Measurements from ENCODE around the gene TBC1D24. TPM values are rescaled to one million over a fixed set of nuclear protein-coding genes. Genes with fewer than 3 reads are reported as not detected.
A peak's percentile ranks its signal among the peaks of the same experiment; 100 is the strongest.

TBC1D24 gene
- total RNA-seq, 2 experiments from 2014 or later, result 11.4 to 13.7 TPM

GRCh38 chr16:2493605-2494004, 18.7 kb downstream of the TBC1D24 start:
- CTCF ChIA-PET, result no interaction called here
- POLR2A ChIA-PET, result no interaction called here
- DNase-seq, result no peak
- no peaks in the 10 kb centered on the region for H3K27me3 Mint-ChIP-seq
- H3K27ac Mint-ChIP-seq, result no peak overlapping the region
- no peaks in the 10 kb centered on the region for H3K9me3 Mint-ChIP-seq
- no peak overlapping the region for H3K4me3 Mint-ChIP-seq
- no peaks in the 10 kb centered on the region for H3K4me1 Mint-ChIP-seq
- peaks cover 2% of the 10 kb centered on the region for H3K36me3 Mint-ChIP-seq (ENCODE audit: low read depth)

DNA sequence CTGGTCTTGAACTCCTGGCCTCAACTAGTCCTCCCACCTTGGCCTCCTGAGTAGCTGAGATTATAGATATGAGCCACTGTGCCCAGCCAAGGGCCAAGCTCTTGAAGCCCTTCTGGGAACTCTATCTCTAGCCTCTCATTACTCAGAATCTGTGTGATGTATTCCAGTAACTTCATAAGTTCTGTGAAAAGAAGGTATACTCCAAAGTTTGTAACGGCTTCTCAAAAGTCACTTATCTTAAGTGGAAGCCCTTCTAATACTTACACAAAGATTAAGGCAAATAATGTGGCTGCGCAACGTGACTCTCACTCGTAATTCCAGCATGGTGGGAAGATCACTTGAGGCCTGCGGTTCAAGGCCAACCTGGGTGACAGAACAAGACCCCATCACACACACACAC, 19.7 kb downstream of the TBC1D24 start:
- H3K27me3 Mint-ChIP-seq, result no peaks in the 10 kb centered on the region
- no peak for DNase-seq
- no peaks in the 10 kb centered on the region for H3K4me1 Mint-ChIP-seq
- H3K4me3 Mint-ChIP-seq, result no peak overlapping the region
- H3K27ac Mint-ChIP-seq, result no peak overlapping the region
- H3K36me3 Mint-ChIP-seq (ENCODE audit: low read depth), result peaks cover 2% of the 10 kb centered on the region
- CTCF ChIA-PET, result no interaction called here
- no peaks in the 10 kb centered on the region for H3K9me3 Mint-ChIP-seq
- POLR2A ChIA-PET, result no interaction called here

- H3K4me1 Mint-ChIP-seq, result no peaks in the 10 kb centered on the region
- no peak overlapping the region for H3K27ac Mint-ChIP-seq
- H3K4me3 Mint-ChIP-seq, result no peak overlapping the region
- POLR2A ChIA-PET, result no interaction called here
- CTCF ChIA-PET, result no interaction called here
- H3K36me3 Mint-ChIP-seq (ENCODE audit: low read depth), result peaks cover 2% of the 10 kb centered on the region
- no peaks in the 10 kb centered on the region for H3K9me3 Mint-ChIP-seq
- H3K27me3 Mint-ChIP-seq, result no peaks in the 10 kb centered on the region
- DNase-seq, result no peak
These were observed 20.1 kb downstream of the TBC1D24 start for GRCh38 chr16:2495041-2495440.

- Mint-ChIP-seq H3K36me3 (ENCODE audit: low read depth) (peaks cover 2% of the 10 kb centered on the region), H3K4me3 (no peak overlapping the region), H3K27ac (no peak overlapping the region), H3K4me1 (no peaks in the 10 kb centered on the region), H3K9me3 (no peaks in the 10 kb centered on the region), H3K27me3 (no peaks in the 10 kb centered on the region)
- no peak for DNase-seq
- CTCF ChIA-PET, result no interaction called here
- POLR2A ChIA-PET, result no interaction called here
These were observed 21.5 kb downstream of the TBC1D24 start for GRCh38 chr16:2496223-2497115.

DNA sequence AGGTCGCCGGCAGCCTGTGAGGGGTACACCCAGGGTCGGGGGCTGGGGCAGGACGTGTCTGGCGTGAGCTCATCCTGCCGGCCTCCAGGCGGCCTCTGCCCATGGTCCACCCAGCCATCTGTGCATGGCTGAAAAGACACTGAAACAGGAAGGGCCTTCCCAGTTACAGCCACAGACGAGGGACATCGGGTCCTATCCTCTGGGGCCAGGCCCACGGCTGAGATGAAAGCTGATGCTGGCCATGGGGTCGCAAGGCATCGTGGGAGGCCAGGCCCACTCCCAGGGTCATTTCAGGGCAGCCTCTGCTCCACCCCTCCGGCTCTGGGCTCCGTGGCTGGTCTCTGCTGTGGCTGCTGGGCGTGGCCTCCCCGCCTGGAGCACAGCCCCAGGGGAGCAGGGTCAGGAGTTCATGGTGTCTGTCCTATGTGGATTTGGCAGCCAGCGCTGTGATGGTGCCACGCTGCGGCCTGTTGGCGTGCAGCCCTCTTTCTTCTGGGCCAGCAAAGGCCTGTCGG, 22.2 kb downstream of the TBC1D24 start:
- no peaks in the 10 kb centered on the region for H3K27me3 Mint-ChIP-seq
- H3K36me3 Mint-ChIP-seq (ENCODE audit: low read depth), result peaks cover 2% of the 10 kb centered on the region
- no peaks in the 10 kb centered on the region for H3K4me1 Mint-ChIP-seq
- H3K4me3 Mint-ChIP-seq, result no peak overlapping the region
- no peaks in the 10 kb centered on the region for H3K9me3 Mint-ChIP-seq
- no peak for DNase-seq
- CTCF ChIA-PET, result no interaction called here
- no peak overlapping the region for H3K27ac Mint-ChIP-seq
- POLR2A ChIA-PET, result no interaction called here

- Mint-ChIP-seq H3K27ac (no peak overlapping the region), H3K9me3 (no peaks in the 10 kb centered on the region), H3K4me1 (no peaks in the 10 kb centered on the region), H3K4me3 (no peak overlapping the region), H3K36me3 (ENCODE audit: low read depth) (peaks cover 2% of the 10 kb centered on the region), H3K27me3 (no peaks in the 10 kb centered on the region)
- POLR2A ChIA-PET, result no interaction called here
- no peak for DNase-seq
- CTCF ChIA-PET, result no interaction called here
These were observed 23.0 kb downstream of the TBC1D24 start for GRCh38 chr16:2497695-2498484.

DNA sequence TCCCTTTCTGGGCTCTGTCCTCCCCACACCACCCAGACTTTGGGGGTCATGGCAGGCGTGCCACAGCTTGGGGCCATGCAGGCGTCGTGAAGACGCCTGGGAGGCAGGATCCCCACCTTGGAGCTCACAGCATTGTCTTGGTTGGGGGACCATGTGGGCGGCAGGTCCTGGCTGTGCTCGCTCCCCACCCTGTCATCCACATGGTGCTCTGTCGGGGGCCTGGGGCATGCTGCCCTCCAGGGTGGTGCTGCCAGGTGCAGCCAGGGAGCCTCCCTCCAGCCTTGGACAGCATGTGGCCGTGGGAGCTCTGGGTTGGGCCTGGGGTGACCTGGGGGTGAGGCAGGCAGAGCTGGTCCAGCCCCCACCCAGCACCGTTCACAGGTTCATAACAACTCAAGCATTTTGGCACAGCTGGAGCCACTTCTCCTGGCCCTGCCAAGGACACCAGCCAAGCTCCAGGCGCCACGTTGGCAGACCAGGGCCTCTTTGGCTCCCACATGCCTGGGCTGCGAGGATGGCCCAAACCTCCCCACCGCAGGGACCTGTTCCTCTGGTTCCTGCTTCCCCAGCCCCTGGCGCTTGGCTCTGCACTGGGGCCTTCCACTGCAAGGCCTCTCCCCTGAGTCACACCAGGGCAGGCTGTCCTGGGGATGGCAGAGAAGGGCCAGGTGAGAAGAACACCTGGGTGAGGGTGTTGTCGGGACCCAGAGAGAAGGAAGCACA, 23.8 kb downstream of the TBC1D24 start:
- DNase-seq, result no peak
- Mint-ChIP-seq H3K27me3 (no peaks in the 10 kb centered on the region), H3K27ac (no peak overlapping the region), H3K4me3 (no peak overlapping the region), H3K4me1 (no peaks in the 10 kb centered on the region), H3K9me3 (no peaks in the 10 kb centered on the region), H3K36me3 (ENCODE audit: low read depth) (peaks cover 2% of the 10 kb centered on the region)
- CTCF ChIA-PET, result no interaction called here
- POLR2A ChIA-PET, result no interaction called here

GRCh38 chr16:2499454-2499853, 24.5 kb downstream of the TBC1D24 start:
- no peaks in the 10 kb centered on the region for H3K4me1 Mint-ChIP-seq
- ChIA-PET CTCF (interaction anchor here (2.5 kb wide), 1 partner anchor 69 kb away, joined by 11 read pairs; the partner anchor contains the start of gene CCNF), POLR2A (no interaction called here)
- H3K27me3 Mint-ChIP-seq, result no peaks in the 10 kb centered on the region
- H3K36me3 Mint-ChIP-seq (ENCODE audit: low read depth), result peaks cover 2% of the 10 kb centered on the region
- no peak overlapping the region for H3K4me3 Mint-ChIP-seq
- H3K27ac Mint-ChIP-seq, result no peak overlapping the region
- H3K9me3 Mint-ChIP-seq, result no peaks in the 10 kb centered on the region
- DNase-seq, result no peak

DNA sequence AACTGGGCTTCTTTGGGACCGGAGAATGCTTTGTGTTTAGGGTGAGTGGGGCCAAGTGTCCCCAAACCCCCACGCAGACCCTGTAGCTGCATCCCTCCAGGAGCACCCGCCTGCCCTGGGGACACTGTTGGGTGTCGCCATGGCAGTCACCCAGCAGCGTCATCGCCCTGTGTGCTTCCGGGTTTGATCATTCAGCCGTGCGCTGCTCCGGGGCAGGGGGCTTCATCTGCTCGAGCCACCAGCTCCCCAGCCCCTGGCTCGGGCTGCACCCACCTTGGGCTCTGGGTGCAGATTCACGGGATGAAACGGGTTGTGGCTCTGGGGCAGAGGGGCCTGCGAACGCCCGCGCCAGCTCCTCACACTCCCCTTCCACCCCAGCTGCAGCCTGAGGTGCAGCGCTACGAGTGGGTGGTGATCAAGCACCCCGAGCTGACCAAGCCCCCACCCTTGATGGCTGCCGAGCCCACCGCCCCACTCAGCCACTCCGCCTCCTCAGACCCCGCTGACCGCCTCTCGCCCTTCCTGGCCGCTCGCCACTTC, 25.0 kb downstream of the TBC1D24 start:
- Mint-ChIP-seq H3K9me3 (no peaks in the 10 kb centered on the region), H3K27ac (no peak overlapping the region), H3K27me3 (no peaks in the 10 kb centered on the region), H3K4me3 (no peak overlapping the region), H3K4me1 (no peaks in the 10 kb centered on the region), H3K36me3 (ENCODE audit: low read depth) (peaks cover 2% of the 10 kb centered on the region)
- CTCF ChIA-PET, result interaction anchor here (0.6 to 2.5 kb wide), 3 partner anchors 12 to 359 kb away, joined by 3 to 11 read pairs (median 3); partner anchors contain the start of gene CCNF
- no peak for DNase-seq
- POLR2A ChIA-PET, result no interaction called here

GRCh38 chr16:2500430-2500917, 25.5 kb downstream of the TBC1D24 start:
- ChIA-PET CTCF (interaction anchor here (0.6 to 2.5 kb wide), 11 partner anchors 9 to 360 kb away, joined by 3 to 12 read pairs (median 4); partner anchors contain the start of genes CCNF, ECI1, TBC1D24 and TEDC2), POLR2A (interaction anchor here (1.3 to 1.9 kb wide), 4 partner anchors 13 to 70 kb away, joined by 3 to 8 read pairs (median 6); partner anchors contain the start of genes AMDHD2 and TEDC2)
- H3K9me3 Mint-ChIP-seq, result no peaks in the 10 kb centered on the region
- H3K27me3 Mint-ChIP-seq, result no peaks in the 10 kb centered on the region
- no peak overlapping the region for H3K27ac Mint-ChIP-seq
- DNase-seq, result no peak
- H3K36me3 Mint-ChIP-seq (ENCODE audit: low read depth), result peaks cover 2% of the 10 kb centered on the region
- H3K4me3 Mint-ChIP-seq, result no peak overlapping the region
- no peaks in the 10 kb centered on the region for H3K4me1 Mint-ChIP-seq

- no peaks in the 10 kb centered on the region for H3K4me1 Mint-ChIP-seq
- POLR2A ChIA-PET, result interaction anchor here (0.8 to 1.9 kb wide), 5 partner anchors 12 to 71 kb away, joined by 3 to 8 read pairs (median 5); partner anchors contain the start of genes AMDHD2 and TEDC2
These were observed 26.2 kb downstream of the TBC1D24 start for GRCh38 chr16:2500918-2501750.

More at GRCh38 chr16:2500918-2501750, 26.2 kb downstream of the TBC1D24 start:
- no peaks in the 10 kb centered on the region for H3K27me3 Mint-ChIP-seq
- H3K9me3 Mint-ChIP-seq, result no peaks in the 10 kb centered on the region
- no peak overlapping the region for H3K27ac Mint-ChIP-seq
- no peak overlapping the region for H3K4me3 Mint-ChIP-seq
- CTCF ChIA-PET, result interaction anchor here (0.6 to 2.5 kb wide), 15 partner anchors 9 to 478 kb away, joined by 3 to 12 read pairs (median 3); partner anchors contain the start of genes AMDHD2, CCNF, ECI1 and MLST8
- H3K36me3 Mint-ChIP-seq (ENCODE audit: low read depth), result peaks cover 2% of the 10 kb centered on the region
- peak; percentile 82 for DNase-seq
